GM18519 (cell line): ENCODE data around the gene TPPP.
"Not testable (repeated sequence)": the region's sequence is repeated elsewhere in the genome, so short reads cannot be mapped to it uniquely, and the experiment has no call there.

ENCODE experiments used
- ATAC-seq: cut with Tn5 transposase; IDR thresholded peaks from one replicate; pipeline ENCODE4 v1.9.1; 2021; ENCODE audit warnings: mild to moderate bottlenecking, moderate library complexity; ENCODE audit not compliant: unreplicated experiment, low FRiP score

Gene TPPP

DNA sequence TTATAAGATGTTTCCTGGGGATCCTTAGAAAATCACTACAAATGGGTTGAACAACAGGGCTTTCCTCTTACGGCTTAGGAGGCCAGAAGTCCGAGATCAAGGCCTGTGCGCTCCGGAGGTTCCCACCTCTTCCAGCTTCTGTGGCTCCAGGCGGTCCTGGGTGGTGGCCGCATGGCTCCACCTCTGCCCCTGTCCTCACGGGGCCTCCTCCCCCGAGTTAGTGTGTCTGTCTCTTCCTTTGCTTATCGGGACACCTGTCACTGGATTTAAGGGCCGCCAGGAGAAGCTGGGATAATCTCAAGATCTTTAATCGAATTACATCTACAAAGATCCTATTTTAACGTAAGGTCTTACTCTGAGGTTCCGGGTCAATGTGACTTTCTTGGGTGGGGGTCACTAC lies 2.3 kb upstream of the TPPP start:
- ATAC-seq, result not testable (repeated sequence)

DNA sequence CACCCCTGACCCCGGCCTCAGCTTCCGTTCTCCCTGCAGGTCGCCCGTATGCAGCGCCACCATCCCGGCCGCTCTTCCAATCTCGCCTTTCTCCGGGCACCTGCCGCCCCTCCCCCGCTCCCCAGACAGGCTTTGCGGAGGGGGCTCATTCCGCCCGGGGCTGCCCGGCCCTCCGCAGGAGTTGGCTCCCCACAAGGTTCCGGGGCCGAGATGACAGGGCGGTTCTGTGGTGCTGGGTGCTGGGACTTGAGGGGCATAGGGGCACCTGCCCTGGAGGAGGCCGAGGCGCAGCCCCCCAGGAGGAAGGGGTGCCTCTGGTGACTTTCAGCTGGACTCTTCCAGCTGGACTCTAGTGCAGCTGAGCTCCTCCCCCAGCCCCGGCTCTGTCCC lies 885 bp upstream of the TPPP start:
- ATAC-seq, result not testable (repeated sequence)

DNA sequence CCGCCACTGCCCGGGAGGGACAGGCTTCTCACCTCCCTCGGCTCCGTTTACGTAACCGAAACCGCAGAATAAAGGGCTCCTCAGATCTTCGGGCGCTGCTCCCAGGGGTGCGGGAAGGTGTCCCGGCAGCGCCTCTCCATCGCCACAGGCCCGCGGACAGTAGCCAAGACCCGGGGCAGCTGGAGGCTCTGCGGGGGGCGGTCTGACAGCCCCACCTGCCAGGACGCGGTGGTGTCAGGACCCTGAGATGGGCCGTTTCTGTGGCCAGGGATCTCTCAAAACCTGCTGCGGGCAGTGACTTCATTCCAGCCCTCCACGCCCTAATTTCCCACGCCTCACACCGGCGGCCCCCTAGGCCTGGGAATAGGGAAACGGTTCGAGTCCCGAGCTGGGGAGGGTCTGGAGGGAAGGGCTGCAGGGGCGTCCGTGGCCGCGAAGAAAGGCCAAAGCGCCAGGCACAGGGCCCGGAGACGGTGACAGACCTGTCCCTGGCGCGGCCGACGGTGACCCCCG lies 567 bp downstream of the TPPP start:
- ATAC-seq, result not testable (repeated sequence)

DNA sequence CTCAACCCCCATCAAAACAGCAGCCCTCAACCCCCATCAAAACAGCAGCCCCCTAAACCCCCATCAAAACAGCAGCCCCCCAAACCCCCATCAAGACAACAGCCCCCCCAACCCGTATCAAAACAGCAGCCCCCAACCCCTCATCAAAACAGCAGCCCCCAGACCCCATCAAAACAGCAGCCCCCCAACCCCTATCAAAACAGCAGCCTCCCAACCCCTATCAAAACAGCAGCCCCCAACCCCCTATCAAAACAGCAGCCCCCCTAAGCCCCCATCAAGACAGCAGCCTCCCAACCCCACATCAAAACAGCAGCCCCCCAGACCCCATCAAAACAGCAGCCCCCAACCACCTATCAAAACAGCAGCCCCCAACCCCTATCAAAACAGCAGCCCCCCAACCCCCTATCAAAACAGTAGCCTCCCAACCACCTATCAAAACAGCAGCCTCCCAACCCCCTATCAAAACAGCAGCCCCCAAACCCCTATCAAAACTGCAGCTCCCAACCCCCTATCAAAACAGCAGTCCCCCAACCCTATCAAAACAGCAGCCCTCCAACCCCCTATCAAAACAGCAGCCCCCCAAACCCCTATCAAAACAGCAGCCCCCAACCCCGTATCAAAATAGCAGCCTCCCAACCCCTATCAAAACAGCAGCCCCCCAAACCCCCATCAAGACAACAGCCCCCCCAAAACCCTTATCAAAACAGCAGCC lies 1.2 kb downstream of the TPPP start:
- ATAC-seq, result no peak

DNA sequence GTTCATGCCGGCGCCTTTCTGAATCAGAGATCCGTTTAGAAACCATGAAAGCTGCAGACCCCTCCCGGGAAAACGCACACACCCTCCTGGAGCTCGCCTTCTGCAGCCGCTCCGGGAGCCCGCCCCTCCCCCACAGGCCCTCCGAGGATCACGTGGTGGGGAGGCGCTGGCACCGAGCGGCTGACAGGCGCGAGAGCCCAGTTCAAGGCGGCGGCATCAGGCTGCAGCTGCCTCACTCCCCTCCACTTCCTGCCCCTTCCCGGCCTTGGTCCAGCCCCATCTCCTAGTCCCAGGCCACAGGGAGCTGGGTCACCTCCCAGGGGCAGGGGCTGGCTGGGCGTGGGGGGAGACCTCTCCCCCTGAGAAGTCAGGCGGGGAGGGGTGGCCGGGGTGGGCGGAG lies 2.1 kb downstream of the TPPP start:
- ATAC-seq, result not testable (repeated sequence)

DNA sequence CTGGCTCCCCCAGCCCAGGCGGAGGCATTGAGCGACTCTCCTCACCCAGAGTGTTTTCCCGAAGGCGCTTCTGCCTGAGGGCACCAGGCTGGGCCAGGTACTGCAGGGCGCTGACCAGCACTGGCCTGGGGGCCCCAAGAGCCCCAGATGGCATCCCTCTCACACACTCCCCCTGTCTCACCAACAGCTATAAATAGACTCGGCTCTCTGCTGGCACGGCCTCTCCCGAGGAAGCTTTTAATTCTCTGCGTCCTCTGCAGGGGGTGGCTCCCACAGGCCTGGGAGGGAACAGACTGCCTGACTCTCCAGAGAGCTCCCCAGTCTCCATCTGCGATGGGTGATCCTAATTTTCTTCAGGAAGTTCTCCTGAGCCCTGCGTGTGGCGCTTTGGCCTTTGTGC lies 2.9 kb downstream of the TPPP start:
- not testable (repeated sequence) for ATAC-seq

DNA sequence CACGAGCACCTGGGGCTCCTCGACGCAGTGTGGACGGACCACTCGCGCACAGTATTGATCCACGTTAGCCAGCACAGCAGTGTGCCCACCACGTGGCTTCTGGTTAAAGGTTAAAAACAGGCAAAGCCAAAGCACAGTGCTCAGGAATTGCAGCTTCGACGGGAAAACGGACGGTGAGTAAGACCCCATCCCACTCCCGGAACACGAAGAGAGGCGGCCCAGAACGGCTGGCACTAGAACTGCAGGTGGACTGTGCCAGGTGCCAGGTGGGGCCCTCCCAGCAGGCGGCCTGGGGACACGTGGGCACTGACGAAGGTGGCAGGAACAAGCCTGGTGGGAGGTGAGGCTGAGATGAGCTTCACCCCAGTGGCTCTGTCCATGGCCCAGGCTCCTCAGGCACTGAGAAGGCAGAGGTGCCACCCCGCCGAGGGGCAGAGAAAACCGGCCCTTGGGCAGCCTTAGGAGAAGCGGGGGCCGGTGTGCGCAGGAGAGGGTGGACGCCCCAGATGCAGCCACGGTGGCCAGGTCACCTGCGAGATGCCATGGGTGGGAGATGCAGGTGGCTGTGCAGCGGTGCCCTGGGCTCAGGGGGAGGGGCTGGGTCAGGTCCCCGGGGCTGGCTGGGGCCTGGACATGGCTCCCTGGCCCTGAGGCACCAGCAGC lies 4.7 kb downstream of the TPPP start:
- not testable (repeated sequence) for ATAC-seq

DNA sequence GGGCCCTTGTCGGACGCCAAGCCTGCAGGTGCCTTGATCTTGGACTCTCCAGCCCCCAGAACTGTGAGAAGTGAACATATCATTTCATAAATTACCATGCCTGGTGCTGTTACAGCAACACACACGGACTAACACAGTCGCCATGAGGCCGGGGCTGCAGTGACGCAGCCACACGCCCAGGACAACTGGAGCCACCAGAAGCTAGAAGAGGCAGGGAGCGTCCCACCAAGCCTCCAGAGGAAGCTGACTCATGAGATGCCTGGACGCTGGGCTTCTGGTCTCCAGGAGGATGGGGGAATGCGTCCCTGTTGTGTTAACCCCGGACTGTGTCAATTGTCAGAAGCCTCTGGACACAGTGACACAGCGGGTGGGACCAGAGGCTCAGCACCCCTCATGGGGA lies 6.2 kb downstream of the TPPP start:
- not testable (repeated sequence) for ATAC-seq

DNA sequence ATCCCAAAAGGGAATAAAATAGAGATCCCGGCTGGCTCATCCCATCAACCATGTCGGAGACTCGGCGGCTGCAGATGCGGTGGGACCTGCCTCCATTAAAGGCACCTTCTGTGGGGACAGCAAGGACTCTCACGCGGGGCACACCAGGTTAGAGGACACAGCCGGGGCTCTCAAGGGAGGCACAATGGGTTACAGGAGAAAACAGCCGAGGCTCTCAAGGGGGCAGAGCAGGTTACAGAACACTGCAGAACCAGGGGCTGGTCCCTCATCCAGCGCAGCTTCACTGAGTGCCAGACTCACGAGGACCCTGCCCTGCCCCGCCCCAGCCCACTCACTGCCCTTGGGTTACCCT lies 7.0 kb downstream of the TPPP start:
- not testable (repeated sequence) for ATAC-seq

DNA sequence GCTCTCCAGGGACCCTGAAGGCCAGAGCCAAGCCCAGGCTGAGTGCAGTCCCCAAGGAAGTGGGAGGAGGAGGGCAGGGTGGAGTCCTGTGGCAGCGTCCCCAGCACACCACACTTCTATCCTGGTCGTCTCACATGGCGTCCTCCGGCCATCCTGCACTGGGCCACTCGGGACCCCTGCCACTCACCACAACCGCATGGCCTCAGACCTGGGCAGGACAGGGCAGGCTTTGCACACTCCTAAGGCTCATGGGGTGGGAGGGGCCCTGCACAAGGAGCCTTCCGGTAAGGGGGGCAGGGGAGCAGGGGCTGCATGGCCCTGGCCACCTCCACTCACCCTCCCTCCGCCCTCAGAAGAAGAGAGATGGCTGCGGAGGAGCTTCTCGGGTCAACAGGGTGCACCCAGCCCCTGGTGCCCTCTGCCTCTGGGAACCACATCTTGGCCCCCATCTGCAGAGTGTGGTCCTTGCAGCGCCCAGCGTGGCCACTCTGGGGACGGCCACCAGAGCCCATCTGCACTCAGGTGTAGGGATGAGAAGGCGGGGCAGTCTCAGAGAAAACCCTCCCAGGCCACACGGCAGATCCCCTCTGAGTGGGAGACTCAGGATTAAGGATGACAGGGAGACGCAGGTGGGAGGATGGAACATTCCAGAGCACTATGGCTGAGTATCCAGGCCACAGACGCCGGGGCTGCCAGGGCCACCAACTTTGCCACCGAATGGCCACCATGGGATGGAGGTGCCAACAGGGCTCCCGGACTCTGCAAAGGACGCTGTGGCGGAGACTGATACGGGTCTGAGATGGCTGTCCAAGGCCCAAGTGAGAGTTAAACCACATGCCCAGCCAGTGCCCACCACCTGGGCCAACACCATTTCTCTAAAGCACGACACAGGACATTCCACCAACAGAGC lies 7.6 kb downstream of the TPPP start:
- no peak for ATAC-seq

DNA sequence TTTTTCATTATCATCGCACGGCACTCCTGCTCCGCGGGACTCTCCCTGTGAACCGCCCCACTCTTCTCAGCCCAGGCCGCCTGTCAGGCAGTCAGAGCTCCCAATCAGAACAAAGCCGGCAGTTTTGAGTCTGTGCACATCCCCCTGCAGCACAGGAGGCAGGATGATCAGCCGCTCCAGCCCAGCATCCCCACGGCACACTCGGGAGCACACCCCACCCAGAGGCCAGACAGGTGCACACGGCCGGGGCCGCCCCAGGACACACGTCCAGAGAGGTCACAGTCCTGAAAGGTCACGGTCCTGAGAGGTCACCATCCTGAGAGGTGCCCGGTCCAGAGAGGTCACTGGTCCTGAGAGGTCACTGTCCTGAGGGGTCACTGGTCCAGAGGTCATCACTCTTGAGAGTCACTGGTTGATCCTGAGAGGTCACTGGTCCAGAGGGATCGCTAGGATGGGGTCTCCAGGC lies 8.4 kb downstream of the TPPP start:
- ATAC-seq, result no peak

DNA sequence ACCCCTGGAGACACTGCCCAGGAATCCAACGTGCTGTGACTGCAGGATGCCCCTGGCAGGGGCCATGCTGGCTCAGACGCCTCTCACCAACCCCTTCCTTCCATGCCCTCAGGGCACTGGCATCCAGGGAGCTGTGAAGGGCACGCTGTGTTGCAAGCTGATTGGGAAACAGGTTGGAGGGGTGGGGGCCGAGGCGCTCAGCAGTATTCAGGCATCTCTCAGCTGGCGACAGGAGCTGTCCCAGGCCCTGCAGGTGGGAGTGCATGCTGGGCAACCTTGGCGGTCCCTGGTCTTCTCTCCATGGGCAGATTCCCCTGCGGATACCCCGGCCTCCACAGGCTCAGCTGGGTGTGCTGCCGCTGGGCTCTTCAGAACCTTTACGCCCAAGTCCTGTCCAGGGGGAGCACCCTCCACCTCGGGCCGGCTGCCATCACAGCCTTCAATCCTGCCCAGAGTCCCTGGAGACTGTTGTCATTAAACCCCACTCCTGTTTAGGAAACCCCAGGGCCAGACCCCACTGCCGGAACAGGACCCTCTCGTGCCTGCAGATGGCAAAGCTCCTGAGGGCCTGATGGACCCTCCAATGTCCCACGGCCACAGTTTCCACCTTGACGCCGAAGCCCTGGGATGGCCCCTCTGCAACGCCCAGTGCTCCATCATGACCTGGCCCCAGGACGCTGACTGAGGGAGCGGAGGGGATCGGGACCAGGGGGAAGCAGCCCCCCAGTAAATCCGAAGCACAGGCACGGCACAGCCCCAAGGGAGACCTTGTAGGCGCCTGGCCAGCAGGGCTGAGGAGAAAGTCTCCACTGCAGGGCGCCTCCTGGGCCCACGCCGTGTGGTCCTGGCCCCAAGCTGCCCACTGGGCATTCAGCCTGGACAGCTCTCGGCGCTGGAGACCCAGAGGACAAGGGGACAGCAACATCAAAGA lies 9.3 kb downstream of the TPPP start:
- no peak for ATAC-seq

DNA sequence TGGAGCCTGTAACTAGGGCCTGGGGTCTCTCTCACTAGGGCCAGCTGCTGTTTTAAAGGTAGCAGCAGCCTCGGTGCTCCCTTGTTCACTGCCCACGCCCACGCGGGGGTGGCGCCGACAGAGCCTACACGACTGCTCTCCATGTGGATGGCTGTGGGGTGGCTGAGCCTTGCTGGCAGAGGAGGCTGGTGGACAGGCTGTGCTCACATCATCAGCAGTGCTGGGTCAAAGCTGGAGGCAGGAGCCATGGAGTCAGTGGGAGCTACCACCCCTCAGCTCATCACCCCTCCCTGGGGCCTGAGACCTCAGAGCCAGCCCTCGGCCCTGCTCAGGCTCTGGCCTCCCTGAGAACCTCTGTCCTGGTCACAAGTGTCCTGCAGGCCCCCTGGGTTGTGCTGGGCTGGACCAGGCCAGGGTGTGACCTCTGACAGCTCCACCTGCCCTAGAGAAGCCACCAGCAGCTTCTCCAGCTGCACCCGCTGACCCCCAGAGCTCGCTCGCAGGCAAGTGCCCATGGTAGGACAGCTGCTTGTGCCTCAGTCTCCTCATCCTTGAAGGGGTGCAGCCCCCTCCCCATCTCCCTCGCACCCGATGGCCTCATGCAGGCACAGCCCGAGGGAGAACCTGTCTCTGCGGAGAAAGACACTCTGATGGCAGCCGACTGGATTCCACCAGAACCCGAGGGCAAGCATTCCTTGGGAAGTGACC lies 10.3 kb downstream of the TPPP start:
- ATAC-seq, result not testable (repeated sequence)

DNA sequence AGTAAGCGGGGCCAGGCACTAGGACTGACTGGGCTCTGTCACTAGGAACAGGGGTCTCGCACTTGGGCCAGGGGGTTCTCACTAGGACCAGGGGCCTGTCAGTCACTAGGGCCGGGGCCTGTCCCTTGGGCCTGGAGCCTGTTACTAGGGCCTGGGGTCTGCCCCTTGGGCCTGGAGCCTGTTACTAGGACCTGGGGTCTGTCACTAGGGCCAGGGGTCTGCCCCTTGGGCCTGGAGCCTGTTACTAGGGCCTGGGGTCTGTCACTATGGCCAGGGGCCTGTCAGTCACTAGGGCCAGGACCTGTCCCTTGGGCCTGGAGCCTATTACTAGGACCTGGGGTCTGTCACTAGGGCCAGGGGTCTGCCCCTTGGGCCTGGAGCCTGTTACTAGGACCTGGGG lies 10.9 kb downstream of the TPPP start:
- ATAC-seq, result not testable (repeated sequence)

DNA sequence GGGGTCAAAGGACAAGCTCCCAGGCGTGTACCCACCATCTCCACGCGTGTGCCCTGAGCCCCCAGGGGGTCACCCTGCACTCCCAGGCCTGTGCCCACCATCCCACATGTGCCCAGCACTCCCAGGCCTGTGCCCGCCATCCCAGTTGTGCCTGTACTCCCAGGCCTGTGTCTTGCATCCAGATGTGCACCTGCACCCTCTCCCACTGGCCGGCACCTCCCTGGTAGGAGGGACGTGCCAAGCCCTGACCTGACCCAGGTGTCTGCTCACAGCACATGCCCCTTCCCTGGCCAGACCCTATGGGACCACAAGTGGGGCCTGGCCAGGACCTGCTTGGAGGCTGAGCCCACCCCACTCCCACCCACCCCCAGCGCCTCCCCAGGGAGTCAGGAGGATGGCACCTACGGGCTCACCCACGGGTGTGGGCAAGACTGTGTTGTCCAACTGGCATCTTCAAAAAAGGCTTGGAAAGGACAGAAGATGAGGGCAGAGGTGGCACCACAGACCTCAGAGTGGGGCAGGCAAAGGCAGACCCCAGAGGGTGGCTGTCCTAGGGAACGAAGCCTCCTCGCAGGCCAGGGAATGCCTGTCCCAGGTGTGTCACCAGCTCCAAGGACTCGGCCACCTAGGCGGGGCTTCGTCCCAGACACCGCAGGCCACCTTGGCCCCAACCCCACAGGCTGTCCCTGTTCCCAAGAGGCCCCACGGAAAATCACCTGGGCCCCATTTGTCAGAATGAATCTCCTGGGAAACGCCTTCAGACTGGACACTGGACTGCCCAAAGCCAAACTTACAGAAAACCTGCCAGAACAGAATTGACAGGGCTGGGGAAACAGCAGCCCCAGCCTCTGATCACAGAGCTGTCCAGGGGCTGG lies 11.6 kb downstream of the TPPP start:
- not testable (repeated sequence) for ATAC-seq

DNA sequence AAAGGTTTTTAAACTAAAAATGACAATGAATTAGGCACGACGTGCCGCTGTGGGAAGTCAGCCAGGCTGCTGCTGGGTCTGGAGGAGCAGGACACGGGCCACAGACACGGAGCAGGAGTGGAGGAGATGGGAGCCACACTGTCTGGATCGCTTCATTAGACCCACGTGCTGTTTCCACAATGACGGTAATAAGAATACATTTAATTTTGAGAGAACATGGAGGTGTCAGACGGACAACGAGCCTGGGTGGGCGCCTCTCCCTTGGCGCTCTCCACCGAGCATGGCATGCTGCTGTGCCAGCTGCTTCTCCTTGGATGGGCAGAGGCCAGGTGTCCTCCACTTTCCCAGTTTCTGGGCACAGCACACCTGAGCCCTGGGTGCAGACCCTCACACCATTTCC lies 12.3 kb downstream of the TPPP start:
- not testable (repeated sequence) for ATAC-seq

DNA sequence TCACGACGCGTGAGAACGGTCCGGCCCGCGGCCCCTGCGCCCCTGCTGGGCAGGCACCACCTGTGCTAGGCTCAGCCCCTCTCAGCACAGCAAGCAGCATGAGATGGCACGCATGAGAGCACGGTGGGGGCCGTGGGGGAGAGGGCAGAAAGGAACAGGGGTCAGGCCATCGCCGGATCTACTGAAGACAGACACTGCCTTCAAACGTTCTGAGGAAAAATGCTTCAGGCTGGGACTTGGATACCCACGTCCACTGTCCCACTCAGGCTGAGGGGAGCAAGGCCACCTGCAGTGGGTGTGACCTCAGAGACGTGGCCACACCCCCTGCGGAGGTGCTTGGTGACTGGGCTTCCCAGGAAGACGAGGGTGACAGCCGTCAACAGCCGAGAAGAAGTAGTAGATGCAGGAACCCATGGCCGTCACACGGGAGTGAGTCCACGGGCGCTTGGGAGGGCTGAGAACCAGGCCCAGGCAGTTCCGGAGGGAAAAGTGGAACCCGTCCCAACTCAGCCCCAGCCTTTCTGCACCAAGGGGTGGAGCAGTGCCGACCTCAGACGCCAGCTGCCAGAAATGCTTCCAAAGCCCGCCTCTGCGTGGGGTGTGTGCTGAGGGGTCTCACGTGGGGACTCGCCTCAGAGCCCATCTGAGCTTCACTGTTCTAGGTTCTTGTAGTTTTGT lies 12.9 kb downstream of the TPPP start:
- not testable (repeated sequence) for ATAC-seq
